ENCODE results near the gene OSM.
A peak's percentile ranks its signal among the peaks of the same experiment; 100 is the strongest.

Gene OSM

GRCh38 chr22:30284172-30284571, 17.5 kb upstream of the OSM start:
- DNase-seq: no peak

GRCh38 chr22:30283342-30283741, 16.7 kb upstream of the OSM start:
- DNase-seq: no peak

GRCh38 chr22:30282616-30283046, 16.0 kb upstream of the OSM start:
- no peak for DNase-seq

DNA sequence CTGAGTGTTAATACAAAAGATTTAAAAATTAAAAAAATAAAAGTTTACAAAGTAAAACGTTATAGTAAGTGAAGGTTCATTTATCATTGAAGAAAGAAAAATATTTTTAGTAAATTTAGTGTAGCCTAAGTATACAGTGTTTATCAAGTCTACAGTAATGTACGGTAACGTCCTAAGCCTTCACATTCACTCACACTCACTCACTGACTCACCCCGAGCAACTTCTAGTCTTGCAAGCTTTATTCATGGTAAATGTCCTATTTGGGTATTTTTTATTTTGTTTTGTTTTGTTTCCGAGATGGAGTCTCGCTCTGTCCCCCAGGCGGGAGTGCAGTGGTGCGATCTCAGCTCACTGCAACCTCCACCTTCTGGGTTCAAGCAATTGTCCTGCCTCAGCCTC, 13.9 kb upstream of the OSM start:
- DNase-seq: no peak

- no peak for DNase-seq
These were observed 13.3 kb upstream of the OSM start for GRCh38 chr22:30279932-30280331.

GRCh38 chr22:30279046-30279788, 12.6 kb upstream of the OSM start:
- no peak for DNase-seq

DNA sequence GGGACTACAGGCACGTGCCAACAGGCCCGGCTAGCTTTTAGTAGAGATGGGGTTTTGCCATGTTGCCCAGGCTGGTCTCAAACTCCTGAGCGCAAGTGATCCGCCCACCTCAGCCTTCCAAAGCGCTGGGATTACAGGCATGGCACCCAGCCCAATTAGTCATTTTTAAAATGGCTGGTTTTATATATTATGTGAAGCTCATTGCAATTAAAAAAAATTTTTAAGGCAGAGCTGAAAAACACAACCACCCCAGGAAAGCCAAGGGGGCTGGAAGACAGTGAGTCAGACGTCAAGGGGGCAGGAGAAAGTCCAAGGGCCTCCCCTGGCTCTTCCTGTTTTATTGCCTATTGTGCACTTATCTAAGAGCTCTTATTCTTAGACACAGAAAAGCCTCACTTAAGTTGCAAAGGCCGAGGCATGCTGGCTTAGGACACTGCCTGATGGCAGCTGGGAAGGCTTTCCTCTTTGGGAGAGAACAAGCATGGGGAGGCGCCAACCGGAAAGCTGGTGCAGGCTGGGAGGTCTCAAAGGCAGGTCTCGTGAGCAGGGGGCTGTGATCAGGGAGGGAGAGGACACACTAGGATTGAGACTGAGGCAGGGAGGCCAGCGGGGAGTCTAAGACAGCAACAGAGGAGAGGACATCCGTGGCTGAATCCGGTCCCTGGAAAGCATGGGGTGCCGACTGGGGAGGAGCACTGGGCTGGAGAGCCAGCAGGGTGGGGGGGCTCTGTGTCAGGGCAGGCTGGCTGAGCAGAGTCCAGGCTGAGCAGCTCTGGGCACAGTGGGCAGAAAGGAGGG, 11.1 kb upstream of the OSM start:
- no peak for DNase-seq

DNA sequence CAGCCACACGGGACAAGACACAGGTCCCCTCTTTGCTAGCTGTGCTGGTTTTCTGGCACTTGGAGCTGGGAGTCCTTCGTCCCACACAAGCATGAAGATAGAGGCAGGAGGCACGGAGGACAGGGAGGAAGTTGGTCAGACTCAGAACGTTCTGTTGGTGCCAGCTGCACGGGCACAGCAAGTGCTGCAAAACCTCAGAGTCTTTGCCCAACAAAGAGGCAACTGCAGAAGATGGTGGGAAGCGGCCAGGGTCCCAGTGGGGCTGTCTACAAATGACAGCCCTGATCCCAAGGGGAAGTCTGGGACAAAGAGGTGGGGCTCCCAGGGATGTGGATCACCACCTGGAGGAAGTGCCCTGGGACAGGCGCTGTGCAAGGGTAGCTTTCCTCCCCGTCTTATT, 9.4 kb upstream of the OSM start:
- DNase-seq: no peak

- no peak for DNase-seq
These were observed 9.0 kb upstream of the OSM start for GRCh38 chr22:30275625-30276024.

GRCh38 chr22:30274437-30274812, 7.8 kb upstream of the OSM start:
- DNase-seq: no peak

DNA sequence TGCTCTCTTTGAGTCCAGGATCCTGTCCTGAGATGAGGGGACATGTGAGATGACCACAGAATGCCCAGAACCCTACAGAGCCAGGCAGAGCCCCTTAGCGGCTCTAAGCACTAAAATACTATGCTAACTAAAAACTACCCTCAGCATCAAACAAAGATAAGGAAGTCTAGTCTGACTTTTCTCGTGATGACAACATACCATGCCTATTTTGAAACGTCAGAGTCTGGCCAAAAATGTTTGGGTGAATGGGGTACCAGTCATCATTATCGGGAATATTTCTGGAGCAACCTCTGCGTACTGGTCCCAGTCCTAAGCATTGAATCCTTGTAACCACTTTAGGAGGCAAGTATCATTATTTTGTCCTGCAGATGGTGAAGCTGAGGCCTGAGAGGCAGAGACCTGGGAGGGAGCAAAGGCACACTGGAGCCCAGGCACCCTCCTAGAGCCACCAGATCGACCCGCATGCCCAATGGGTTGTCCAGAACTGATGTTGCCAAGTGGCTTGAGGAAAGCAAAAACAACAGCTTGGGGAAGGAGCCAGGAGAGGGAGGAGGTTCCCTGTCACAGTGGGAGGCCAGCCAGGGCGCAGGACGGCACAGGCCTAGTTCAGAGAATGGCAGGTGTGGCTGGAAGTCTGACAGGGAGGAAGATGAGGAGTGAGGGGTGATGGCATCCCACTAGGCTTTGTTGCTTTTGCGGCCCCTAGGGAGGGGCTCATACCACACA, 7.2 kb upstream of the OSM start:
- DNase-seq: no peak

- no peak for DNase-seq
These were observed 6.3 kb upstream of the OSM start for GRCh38 chr22:30272781-30273601.

- no peak for DNase-seq
These were observed 4.2 kb upstream of the OSM start for GRCh38 chr22:30270832-30271231.

DNA sequence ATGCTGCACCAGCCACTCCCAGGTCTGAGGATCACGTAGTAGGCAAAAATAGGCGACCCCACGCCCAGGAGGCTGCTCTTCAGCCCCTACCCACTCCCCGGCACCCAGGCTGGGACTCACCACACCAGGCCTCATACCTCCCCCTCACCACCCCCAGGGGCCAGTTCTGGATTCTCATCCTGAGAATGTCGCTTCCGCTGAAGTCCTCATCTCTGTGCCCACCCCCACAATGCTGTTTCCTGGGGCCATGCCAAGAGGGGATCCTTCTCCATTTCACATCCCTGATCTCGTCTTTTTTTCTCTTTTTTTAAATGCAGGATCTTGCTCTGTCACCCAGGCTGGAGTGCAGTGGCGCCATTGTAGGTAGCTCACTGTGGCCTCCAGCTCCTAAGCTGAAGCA, 1.7 kb upstream of the OSM start:
- no peak for DNase-seq

- DNase-seq: no peak
These were observed 991 bp upstream of the OSM start for GRCh38 chr22:30267382-30268302.

DNA sequence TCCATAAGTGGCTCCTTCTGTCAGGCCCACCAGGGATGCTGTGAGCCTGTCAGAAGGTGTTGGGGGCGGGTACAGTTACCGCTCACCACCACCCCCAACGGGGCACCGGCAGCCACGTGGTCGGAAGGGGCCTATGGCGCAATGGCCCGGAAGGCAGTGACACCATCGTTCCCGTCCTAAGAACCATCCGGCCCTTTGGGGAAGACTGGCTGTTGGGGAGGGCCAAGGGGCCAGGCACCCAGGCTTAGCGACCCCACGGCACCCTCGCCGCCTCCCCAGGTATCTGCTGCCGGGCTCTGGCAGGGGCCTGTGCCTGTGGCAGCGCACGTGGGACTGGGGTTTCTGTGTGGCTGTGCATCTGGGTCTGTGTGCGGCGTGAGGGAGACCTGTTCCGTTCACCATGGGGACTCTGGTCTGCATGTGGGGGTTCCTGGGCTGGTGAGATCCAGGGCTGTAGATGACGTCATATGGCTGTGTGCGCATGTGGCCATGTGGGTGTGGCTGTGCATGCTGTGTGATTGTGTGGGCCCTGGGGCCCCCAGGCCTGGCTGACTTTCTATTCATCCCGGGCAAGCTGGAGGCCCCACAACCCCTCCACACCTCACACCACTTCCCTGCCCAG, 717 bp downstream of the OSM start:
- DNase-seq: no peak

DNA sequence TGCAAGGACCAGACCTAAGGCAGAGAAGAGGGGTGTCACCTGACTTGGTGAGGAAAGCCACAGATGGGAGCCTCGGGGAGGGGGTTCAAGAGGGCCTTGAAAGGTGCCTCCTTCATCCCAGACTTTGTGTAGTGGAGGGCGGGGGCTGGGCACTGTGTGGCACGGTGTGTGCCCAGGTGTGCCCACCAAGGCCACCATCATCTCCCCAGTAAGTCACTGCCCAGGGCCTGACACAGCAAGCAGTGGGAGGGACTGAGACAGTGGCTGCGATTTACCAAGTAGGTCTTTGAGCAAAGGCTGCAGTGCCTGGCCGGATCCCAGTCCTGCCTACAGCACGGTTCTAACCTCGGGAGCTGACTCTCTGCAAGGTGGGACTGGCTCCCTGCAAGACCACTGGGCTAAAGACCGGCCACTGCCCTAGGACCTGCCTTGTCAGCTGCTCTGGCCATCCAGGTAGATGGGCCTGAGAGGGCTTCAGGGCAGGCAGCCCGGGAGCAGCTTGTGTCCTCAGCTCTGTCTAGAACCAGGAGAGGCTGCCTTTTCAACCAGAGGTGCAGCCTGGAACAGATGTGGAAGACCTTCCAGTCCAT, 1.4 kb downstream of the OSM start:
- no peak for DNase-seq

- no peak for DNase-seq
These were observed 2.8 kb downstream of the OSM start for GRCh38 chr22:30263883-30264282.

- DNase-seq: peak; percentile 44
These were observed 3.5 kb downstream of the OSM start for GRCh38 chr22:30262917-30263741.

GRCh38 chr22:30262112-30262511, 4.5 kb downstream of the OSM start:
- DNase-seq: no peak

Data from NCI-H146 (cell line).